DOHH2 (cell line): Measurements from ENCODE around the gene TTF2.

Experiments used
- EZH2phosphoT487 ChIP-seq: fragments of 200-600 bp; sonication (generic); IDR thresholded peaks from 2 replicates; pipeline ENCODE4 v1.6.1; 2017; ENCODE audit warnings: borderline replicate concordance, mild to moderate bottlenecking, antibody characterized with exemption, low read length, moderate library complexity, mixed read lengths
- TF ChIP-seq, protein P1 (sequence below): fragments of 200-600 bp; sonication (generic); IDR thresholded peaks from one replicate; pipeline ENCODE4 v1.5.1; 2014; ENCODE audit warnings: antibody characterized with exemption, mild to moderate bottlenecking, low read depth, low read length; ENCODE audit not compliant: poor library complexity, severe bottlenecking

DNA sequence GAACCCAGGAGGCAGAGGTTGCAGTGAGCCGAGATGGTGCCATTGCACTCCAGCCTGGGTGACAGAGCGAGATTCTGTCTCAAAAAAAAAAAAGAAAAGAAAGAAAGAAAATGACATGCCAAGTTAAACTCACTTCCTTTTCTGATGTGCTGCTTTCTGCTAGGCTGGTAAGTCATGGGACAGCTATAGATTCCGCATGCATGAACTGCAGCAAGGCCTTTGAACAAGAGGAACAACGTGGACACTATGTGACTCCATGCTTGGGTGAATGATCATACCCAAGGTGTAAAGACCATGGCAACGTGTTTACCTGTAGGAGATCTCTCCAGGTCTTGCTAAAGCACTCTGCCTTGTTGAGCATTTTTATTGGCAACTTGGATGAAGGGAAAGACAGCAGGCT, 10.3 kb upstream of the TTF2 start:
- TF ChIP-seq, protein P1, sequence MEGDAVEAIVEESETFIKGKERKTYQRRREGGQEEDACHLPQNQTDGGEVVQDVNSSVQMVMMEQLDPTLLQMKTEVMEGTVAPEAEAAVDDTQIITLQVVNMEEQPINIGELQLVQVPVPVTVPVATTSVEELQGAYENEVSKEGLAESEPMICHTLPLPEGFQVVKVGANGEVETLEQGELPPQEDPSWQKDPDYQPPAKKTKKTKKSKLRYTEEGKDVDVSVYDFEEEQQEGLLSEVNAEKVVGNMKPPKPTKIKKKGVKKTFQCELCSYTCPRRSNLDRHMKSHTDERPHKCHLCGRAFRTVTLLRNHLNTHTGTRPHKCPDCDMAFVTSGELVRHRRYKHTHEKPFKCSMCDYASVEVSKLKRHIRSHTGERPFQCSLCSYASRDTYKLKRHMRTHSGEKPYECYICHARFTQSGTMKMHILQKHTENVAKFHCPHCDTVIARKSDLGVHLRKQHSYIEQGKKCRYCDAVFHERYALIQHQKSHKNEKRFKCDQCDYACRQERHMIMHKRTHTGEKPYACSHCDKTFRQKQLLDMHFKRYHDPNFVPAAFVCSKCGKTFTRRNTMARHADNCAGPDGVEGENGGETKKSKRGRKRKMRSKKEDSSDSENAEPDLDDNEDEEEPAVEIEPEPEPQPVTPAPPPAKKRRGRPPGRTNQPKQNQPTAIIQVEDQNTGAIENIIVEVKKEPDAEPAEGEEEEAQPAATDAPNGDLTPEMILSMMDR, result no peak
- TF ChIP-seq EZH2phosphoT487, result no peak
